ENCODE measurements around the gene C2.

C2 gene

DNA sequence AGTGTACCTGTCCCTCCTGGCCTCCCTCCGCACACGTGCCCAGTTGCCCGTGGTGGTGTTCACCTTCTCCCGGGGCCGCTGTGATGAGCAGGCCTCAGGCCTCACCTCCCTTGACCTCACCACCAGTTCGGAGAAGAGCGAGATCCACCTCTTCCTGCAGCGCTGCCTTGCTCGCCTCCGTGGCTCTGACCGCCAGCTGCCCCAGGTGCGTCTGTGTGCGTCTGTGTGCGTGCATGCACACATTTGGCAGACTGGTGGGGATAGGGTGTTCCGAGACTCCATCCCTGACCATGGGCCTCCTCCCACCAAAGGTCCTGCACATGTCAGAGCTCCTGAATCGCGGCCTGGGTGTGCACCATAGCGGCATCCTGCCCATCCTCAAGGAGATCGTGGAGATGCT lies 36.4 kb downstream of the C2 start:
- TF ChIP-seq, protein P1, sequence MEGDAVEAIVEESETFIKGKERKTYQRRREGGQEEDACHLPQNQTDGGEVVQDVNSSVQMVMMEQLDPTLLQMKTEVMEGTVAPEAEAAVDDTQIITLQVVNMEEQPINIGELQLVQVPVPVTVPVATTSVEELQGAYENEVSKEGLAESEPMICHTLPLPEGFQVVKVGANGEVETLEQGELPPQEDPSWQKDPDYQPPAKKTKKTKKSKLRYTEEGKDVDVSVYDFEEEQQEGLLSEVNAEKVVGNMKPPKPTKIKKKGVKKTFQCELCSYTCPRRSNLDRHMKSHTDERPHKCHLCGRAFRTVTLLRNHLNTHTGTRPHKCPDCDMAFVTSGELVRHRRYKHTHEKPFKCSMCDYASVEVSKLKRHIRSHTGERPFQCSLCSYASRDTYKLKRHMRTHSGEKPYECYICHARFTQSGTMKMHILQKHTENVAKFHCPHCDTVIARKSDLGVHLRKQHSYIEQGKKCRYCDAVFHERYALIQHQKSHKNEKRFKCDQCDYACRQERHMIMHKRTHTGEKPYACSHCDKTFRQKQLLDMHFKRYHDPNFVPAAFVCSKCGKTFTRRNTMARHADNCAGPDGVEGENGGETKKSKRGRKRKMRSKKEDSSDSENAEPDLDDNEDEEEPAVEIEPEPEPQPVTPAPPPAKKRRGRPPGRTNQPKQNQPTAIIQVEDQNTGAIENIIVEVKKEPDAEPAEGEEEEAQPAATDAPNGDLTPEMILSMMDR (IDR thresholded peaks at IDR 0.05; ENCODE audit: low read depth, low read length, missing control alignments): no peak
- DNase-seq (ENCODE audit: extremely low read depth, low read depth): no peak
- H3K4me3 ChIP-seq (replicated peaks; ENCODE audit: low read depth, low read length): no peak overlapping the region

DNA sequence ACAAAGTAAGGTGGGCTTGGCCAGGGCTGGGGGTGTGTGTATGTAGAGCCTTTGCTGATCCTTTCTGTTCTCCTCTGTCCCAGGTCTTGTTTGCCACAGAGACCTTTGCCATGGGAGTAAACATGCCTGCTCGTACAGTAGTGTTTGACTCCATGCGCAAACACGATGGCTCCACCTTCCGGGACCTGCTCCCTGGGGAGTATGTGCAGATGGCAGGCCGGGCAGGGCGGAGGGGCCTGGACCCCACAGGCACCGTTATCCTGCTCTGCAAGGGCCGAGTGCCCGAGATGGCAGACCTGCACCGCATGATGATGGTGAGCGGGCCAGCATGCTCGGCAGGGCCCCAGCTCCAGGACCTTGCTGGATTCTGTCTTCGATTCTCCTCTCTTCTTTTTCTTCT lies 38.2 kb downstream of the C2 start:
- H3K4me3 ChIP-seq (replicated peaks; ENCODE audit: low read depth, low read length): no peak overlapping the region
- DNase-seq (ENCODE audit: extremely low read depth, low read depth): no peak
- TF ChIP-seq, protein P1 (IDR thresholded peaks at IDR 0.05; ENCODE audit: low read depth, low read length, missing control alignments): no peak

DNA sequence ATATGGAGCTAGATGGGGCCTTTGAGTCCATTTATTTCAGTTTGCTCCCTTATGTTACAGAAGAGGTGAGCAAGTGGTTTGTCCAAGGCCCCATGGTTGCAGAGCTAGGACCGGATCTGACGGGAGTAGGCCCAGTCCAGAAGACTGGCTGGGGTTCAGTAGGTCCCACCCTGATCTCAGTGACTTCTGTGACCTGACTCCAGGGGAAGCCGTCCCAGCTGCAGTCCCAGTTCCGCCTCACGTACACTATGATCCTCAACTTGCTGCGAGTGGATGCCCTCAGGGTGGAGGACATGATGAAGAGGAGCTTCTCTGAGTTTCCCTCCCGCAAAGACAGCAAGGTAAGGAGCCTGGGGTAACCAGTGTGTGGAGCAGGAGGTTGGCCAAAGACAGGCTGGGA lies 39.0 kb downstream of the C2 start:
- TF ChIP-seq, protein P1 (IDR thresholded peaks at IDR 0.05; ENCODE audit: low read depth, low read length, missing control alignments): no peak
- no peak overlapping the region for H3K4me3 ChIP-seq (replicated peaks; ENCODE audit: low read depth, low read length)

DNA sequence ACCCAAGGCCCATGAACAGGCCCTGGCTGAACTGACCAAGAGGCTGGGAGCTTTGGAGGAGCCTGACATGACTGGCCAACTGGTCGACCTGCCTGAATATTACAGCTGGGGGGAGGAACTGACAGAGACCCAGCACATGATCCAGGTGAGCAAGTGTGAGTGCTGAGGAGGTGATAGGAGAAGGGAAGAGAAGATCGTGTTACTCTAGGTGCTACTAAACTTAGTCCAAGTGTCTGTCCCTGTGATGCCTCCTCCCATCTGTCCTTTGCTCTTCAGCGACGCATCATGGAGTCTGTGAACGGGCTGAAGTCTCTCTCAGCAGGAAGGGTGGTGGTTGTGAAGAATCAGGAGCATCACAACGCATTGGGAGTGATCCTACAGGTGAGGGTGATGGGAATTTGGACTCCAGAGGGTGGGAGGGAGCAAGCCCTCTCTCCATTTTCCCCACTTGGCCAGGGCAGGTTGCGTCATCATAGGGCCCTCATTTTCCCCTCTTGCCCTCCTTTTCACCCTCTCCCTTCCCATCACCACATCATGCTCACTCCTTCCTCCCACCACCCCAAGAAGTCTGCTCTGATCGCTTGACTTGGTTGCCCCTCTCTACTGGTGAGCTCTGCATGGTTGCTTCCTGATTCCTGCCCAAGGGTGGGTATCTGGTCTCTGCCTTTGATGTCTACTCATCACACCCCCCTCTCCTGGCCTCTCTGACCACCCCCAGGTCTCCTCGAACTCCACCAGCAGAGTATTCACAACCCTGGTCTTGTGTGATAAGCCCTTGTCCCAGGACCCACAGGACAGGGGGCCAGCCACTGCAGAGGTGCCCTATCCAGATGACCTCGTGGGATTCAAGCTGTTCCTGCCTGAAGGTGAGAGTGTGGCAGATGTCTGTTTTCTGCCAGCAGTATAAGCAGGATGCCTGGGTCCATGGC lies 39.7 kb downstream of the C2 start:
- no peak overlapping the region for H3K4me3 ChIP-seq (replicated peaks; ENCODE audit: low read depth, low read length)
- no peak for DNase-seq (ENCODE audit: extremely low read depth, low read depth)
- TF ChIP-seq, protein P1 (IDR thresholded peaks at IDR 0.05; ENCODE audit: low read depth, low read length, missing control alignments): no peak

More for the DNA sequence above, 39.0 kb downstream of the C2 start:
- no peak for DNase-seq (ENCODE audit: extremely low read depth, low read depth)

DNA sequence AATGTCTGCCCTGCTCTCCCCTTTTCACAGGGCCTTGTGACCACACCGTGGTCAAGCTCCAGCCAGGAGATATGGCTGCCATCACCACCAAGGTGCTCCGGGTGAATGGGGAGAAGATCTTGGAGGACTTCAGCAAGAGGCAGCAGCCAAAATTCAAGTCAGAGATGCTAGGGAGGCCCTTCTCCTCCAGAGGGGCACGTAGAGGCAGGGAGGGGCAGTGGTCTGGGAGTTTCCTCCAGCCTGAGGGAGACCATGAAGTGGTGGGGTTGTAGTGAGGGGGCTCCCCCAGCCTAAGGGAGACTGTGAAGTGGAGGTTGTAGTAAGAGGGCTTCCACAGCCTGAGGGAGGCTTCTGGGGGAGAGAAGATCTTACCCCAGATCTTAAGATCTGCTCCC lies 40.4 kb downstream of the C2 start:
- TF ChIP-seq, protein P1 (IDR thresholded peaks at IDR 0.05; ENCODE audit: low read depth, low read length, missing control alignments): no peak
- H3K4me3 ChIP-seq (replicated peaks; ENCODE audit: low read depth, low read length): no peak overlapping the region
- no peak for DNase-seq (ENCODE audit: extremely low read depth, low read depth)

DNA sequence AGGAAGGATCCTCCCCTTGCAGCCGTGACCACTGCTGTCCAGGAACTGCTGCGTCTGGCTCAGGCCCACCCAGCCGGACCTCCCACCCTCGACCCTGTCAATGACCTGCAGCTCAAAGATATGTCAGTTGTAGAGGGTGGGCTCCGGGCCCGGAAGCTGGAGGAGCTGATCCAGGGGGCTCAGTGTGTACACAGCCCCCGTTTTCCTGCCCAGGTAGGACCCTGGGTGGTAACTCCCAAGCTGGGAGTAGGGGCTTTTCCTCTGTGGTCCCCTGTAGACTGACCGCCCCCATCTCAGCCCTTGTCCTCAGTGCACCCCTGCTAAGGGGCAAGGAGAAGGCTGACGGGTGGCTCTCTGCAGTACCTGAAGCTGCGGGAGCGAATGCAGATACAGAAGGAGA lies 40.8 kb downstream of the C2 start:
- H3K4me3 ChIP-seq (replicated peaks; ENCODE audit: low read depth, low read length): no peak overlapping the region
- TF ChIP-seq, protein P1 (IDR thresholded peaks at IDR 0.05; ENCODE audit: low read depth, low read length, missing control alignments): no peak
- DNase-seq (ENCODE audit: extremely low read depth, low read depth): no peak

Data from HFF-Myc (cell line).